Lower leg skin (tissue), 3 donors: ENCODE results near the gene GREB1L.

Experiments used
- POLR2A ChIP-seq, 2 donors: fragments of 450-650 bp; IDR thresholded peaks; one replicate each; pipeline ENCODE4 v1.6.1; 2016 to 2017; ENCODE audit warnings: antibody characterized with exemption in 2 of 2, mild to moderate bottlenecking in 1 of 2, moderate library complexity in 1 of 2
- TF ChIP-seq, protein P1 (sequence below), 3 donors: fragments of 450-650 bp; IDR thresholded peaks; one replicate each; pipeline ENCODE4 v1.5.1; 2016; ENCODE audit warnings: antibody characterized with exemption in 3 of 3, mild to moderate bottlenecking in 3 of 3, moderate library complexity in 2 of 3

DNA sequence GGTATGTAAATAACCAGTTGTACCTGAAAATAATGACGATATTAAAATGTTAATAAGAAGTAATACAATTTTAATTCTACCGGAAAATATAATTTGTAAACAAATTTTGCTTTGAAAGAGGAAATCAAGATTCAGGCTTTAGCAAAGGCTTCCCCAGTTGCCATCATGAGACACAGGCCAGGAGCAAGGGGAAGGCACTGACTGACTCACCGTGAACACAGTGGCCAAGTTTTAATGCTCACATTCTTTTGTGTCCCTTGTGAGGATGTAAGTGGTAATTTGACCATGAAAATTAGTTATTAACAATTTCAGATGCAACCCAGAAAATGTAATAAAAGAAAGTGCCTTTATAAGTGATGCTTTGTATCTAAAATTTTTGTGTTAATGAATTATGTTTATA is 164.1 kb downstream of the GREB1L start:
- TF ChIP-seq, protein P1, sequence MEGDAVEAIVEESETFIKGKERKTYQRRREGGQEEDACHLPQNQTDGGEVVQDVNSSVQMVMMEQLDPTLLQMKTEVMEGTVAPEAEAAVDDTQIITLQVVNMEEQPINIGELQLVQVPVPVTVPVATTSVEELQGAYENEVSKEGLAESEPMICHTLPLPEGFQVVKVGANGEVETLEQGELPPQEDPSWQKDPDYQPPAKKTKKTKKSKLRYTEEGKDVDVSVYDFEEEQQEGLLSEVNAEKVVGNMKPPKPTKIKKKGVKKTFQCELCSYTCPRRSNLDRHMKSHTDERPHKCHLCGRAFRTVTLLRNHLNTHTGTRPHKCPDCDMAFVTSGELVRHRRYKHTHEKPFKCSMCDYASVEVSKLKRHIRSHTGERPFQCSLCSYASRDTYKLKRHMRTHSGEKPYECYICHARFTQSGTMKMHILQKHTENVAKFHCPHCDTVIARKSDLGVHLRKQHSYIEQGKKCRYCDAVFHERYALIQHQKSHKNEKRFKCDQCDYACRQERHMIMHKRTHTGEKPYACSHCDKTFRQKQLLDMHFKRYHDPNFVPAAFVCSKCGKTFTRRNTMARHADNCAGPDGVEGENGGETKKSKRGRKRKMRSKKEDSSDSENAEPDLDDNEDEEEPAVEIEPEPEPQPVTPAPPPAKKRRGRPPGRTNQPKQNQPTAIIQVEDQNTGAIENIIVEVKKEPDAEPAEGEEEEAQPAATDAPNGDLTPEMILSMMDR (IDR thresholded peaks at IDR 0.05): no peak
- TF ChIP-seq POLR2A (IDR thresholded peaks at IDR 0.05): no peak
